Mammary epithelial cell (primary cell): ENCODE data around the gene EN2.

Experiments used
- EZH2 ChIP-seq: IDR thresholded peaks from 2 replicates; pipeline ENCODE4 v1.6.1; 2012; ENCODE audit warnings: low read length, inconsistent platforms, borderline replicate concordance
- TF ChIP-seq, protein P1 (sequence below), 2 donors: IDR thresholded peaks in 1 of 2; conservative IDR thresholded peaks in 1 of 2; 2 replicates each; pipeline ENCODE4 v1.5.1; 2011 to 2012; ENCODE audit warnings: inconsistent platforms in 2 of 2, low read length in 2 of 2, mild to moderate bottlenecking in 2 of 2, control low read depth in 1 of 2, low read depth in 1 of 2; ENCODE audit not compliant: insufficient read depth in 1 of 2; ENCODE audit errors: extremely low read depth in 1 of 2

DNA sequence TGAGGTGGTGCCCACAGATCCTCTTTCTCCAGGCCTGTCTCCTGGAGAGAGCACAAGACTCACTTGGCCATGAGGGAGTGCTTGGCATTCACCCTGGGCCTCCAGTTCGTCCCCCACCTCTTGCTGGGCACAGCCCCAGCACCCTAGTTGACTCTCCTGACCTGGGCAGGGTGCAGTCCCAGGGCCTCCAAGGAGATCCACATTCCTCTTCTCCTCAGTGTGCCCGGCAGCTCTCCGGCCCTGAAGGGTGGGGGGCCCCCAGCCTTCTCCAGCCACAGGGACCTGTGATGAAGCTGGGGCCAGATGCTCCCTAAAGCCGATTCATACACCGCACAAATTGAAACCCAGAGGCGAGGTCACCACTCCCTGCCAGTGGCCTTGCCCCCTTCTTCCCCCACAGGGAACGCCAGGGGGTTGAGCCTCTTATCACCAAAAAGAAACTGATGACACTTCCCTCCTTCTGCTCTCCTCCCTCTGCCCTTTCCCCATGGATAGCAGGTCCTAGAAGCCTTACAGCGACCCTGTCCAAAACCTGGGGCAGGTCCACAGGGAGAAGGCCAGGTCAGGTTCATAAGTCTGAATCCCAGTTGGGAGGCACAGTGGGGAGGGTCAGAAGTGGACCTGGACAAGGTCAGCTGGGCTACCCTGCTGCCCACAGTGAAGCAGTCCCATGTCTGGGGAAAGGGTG lies 3.1 kb downstream of the EN2 start:
- TF ChIP-seq, protein P1, sequence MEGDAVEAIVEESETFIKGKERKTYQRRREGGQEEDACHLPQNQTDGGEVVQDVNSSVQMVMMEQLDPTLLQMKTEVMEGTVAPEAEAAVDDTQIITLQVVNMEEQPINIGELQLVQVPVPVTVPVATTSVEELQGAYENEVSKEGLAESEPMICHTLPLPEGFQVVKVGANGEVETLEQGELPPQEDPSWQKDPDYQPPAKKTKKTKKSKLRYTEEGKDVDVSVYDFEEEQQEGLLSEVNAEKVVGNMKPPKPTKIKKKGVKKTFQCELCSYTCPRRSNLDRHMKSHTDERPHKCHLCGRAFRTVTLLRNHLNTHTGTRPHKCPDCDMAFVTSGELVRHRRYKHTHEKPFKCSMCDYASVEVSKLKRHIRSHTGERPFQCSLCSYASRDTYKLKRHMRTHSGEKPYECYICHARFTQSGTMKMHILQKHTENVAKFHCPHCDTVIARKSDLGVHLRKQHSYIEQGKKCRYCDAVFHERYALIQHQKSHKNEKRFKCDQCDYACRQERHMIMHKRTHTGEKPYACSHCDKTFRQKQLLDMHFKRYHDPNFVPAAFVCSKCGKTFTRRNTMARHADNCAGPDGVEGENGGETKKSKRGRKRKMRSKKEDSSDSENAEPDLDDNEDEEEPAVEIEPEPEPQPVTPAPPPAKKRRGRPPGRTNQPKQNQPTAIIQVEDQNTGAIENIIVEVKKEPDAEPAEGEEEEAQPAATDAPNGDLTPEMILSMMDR (conservative IDR thresholded peaks at IDR 0.05 in 1 of 2, IDR thresholded peaks at IDR 0.05 in 1 of 2; ENCODE audit: extremely low read depth in 1 of 2, insufficient read depth in 1 of 2, low read depth in 1 of 2, low read length in 2 of 2), result no peak
- no peak for TF ChIP-seq EZH2
